Sigmoid colon (tissue), 7 donors: ENCODE results near the gene TOB1. TPM values are rescaled to one million over a fixed set of nuclear protein-coding genes. Genes with fewer than 3 reads are reported as not detected.

ENCODE experiments used
- DNase-seq: peaks from one replicate; pipeline ENCODE4 v3.0.0-alpha.2; 2019
- H3K27ac ChIP-seq, 4 donors: fragments of 200-600 bp; sonication (generic); one replicate each; pipeline ENCODE4 v1.5.1; 2016 to 2019; ENCODE audit warnings: mild to moderate bottlenecking in 1 of 4
- H3K27me3 ChIP-seq, 3 donors: fragments of 200-600 bp; sonication (generic); one replicate each; pipeline ENCODE4 v1.5.1; 2019; ENCODE audit warnings: mild to moderate bottlenecking in 1 of 3
- H3K36me3 ChIP-seq, 4 donors: fragments of 200-600 bp; sonication (generic); one replicate each; pipeline ENCODE4 v1.5.1; 2016 to 2019
- H3K4me1 ChIP-seq, 4 donors: fragments of 200-600 bp; sonication (generic); one replicate each; pipeline ENCODE4 v1.5.1; 2017 to 2019
- H3K4me3 ChIP-seq, 4 donors: fragments of 200-600 bp; sonication (generic); one replicate each; pipeline ENCODE4 v1.5.1; 2017 to 2019; ENCODE audit warnings: mild to moderate bottlenecking in 2 of 4, moderate library complexity in 1 of 4
- H3K9me3 ChIP-seq, 4 donors: fragments of 200-600 bp in 3 of 4; sonication (generic) in 3 of 4; one replicate each; pipeline versions ENCODE4 v1.5.1 to v1.6.1; 2013 to 2019
- CTCF ChIP-seq, 4 experiments: fragments of 450-650 bp in 3 of 4; fragments of 200-600 bp in 1 of 4; IDR thresholded peaks; one replicate each; pipeline ENCODE4 v1.5.1; 2016 to 2019; ENCODE audit warnings: antibody characterized with exemption in 4 of 4, mild to moderate bottlenecking in 3 of 4, moderate library complexity in 2 of 4
- EP300 ChIP-seq, 4 donors: sonication (generic); formaldehyde crosslinking; IDR thresholded peaks; one replicate each; pipeline ENCODE4 v1.6.1; 2017; ENCODE audit warnings: antibody characterized with exemption in 4 of 4
- POLR2A ChIP-seq, 2 donors: fragments of 450-650 bp; IDR thresholded peaks; one replicate each; pipeline ENCODE4 v1.6.1; 2016; ENCODE audit warnings: antibody characterized with exemption in 2 of 2, mild to moderate bottlenecking in 2 of 2, moderate library complexity in 2 of 2
- POLR2AphosphoS5 ChIP-seq, 4 donors: sonication (generic); formaldehyde crosslinking; IDR thresholded peaks; one replicate each; pipeline ENCODE4 v1.6.1; 2017; ENCODE audit warnings: antibody characterized with exemption in 4 of 4
- WGBS, 2 donors: extraction: QIAGEN DNeasy Blood & Tissue Kit; methylation state at CpG; one replicate each; pipeline ENCODE4 v1.1.7; 2013; 5-methylcytosine and 5-hydroxymethylcytosine counted together
- intact Hi-C: fragments of 100-400 bp; cut with DNase I; formaldehyde crosslinking; loops from one replicate; pipeline ENCODE4 v1.15.1; 2023
- polyA plus RNA-seq, 3 donors: library from polyadenylated mRNA; stranded (reverse); fragments of 200-250 nt; gene quantifications; one replicate each; pipeline ENCODE4 v1.2.3, GENCODE V29; 2013
- total RNA-seq, 4 donors: library from RNA; depleted of rRNA; stranded (reverse); fragments of >200 nt; gene quantifications; one replicate each; pipeline ENCODE4 v1.1.0, GENCODE V29; 2016
- donor health status: healthy with polysubstance abuse.
- donor health status: Bipolar disorder and iron deficiency.
- donor health status: healthy.

The TOB1 gene
- total and polyA plus RNA-seq, 7 donors = 16.2 to 57.1 (median 31.1) TPM

- Histone ChIP-seq H3K4me3 (peak overlapping the region in 3 of 4 donors; percentile 80 to 100 (median 98)), H3K9me3 (no peaks in the 10 kb centered on the region), H3K27me3 (no peaks in the 10 kb centered on the region), H3K36me3 (peaks cover 0 to under 1% (median 0%) of the 10 kb centered on the region in 4 donors), H3K27ac (peak overlapping the region; percentile 99 to 100 (median 99)), H3K4me1 (peaks cover 0 to 39% (median 24%) of the 10 kb centered on the region in 4 donors)
- intact Hi-C loops = no loop called here
- 15 to 48% methylated on average over 1 of the region's 1 CpG for WGBS, 2 donors
- DNase-seq = no peak
- TF ChIP-seq POLR2AphosphoS5 (IDR thresholded peaks at IDR 0.05) (no peak), CTCF (IDR thresholded peaks at IDR 0.05) (no peak)
Measured at GRCh38 chr17:50868602-50869001, 2.4 kb upstream of the TOB1 start.

- Histone ChIP-seq H3K36me3 (peaks cover 0 to 6% (median 1%) of the 10 kb centered on the region in 4 donors), H3K9me3 (no peaks in the 10 kb centered on the region), H3K27me3 (no peaks in the 10 kb centered on the region), H3K4me3 (peak overlapping the region; percentile 80 to 100 (median 92)), H3K4me1 (peaks cover 0 to 42% (median 29%) of the 10 kb centered on the region in 4 donors), H3K27ac (peak overlapping the region; percentile 99 to 100 (median 99))
- no peak for DNase-seq
- intact Hi-C loops = no loop called here
- no peak for TF ChIP-seq POLR2AphosphoS5 (IDR thresholded peaks at IDR 0.05)
- no peak for TF ChIP-seq EP300 (IDR thresholded peaks at IDR 0.05)
- TF ChIP-seq POLR2A (IDR thresholded peaks at IDR 0.05) = no peak
- TF ChIP-seq CTCF (IDR thresholded peaks at IDR 0.05) = no peak
- WGBS, 2 donors = 6 to 15% methylated on average over 1 of the region's 1 CpG
Measured at GRCh38 chr17:50868140-50868438, 1.9 kb upstream of the TOB1 start.

GRCh38 chr17:50867363-50868139 is 1.4 kb upstream of the TOB1 start:
- H3K27me3 ChIP-seq = no peaks in the 10 kb centered on the region
- intact Hi-C loops = loop anchor here (2.0 kb wide), 1 partner anchor 253 kb away; the partner anchor contains the start of gene SPAG9
- peaks cover 0 to 11% (median 2%) of the 10 kb centered on the region in 4 donors for H3K36me3 ChIP-seq
- peak; percentile 48 to 67 for TF ChIP-seq POLR2A (IDR thresholded peaks at IDR 0.05)
- TF ChIP-seq POLR2AphosphoS5 (IDR thresholded peaks at IDR 0.05) = peak; percentile 82 to 92 (median 90)
- no peak for TF ChIP-seq EP300 (IDR thresholded peaks at IDR 0.05)
- H3K9me3 ChIP-seq = no peaks in the 10 kb centered on the region
- WGBS, 2 donors = 0 to 1% methylated on average over 35 of the region's 35 CpGs
- peaks cover 0 to 42% (median 30%) of the 10 kb centered on the region in 4 donors for H3K4me1 ChIP-seq
- H3K27ac ChIP-seq = peak overlapping the region; percentile 99 to 100 (median 99)
- DNase-seq = peak; percentile 98
- peak overlapping the region; percentile 80 to 100 (median 92) for H3K4me3 ChIP-seq

- peak; percentile 86 for DNase-seq
Measured at GRCh38 chr17:50866950-50867362, 802 bp upstream of the TOB1 start.

More at GRCh38 chr17:50866950-50867362, 802 bp upstream of the TOB1 start:
- peak overlapping the region; percentile 80 to 100 (median 92) for H3K4me3 ChIP-seq
- H3K4me1 ChIP-seq = peaks cover 0 to 42% (median 32%) of the 10 kb centered on the region in 4 donors
- 0% methylated on average over 28 of the region's 28 CpGs for WGBS, 2 donors
- peaks cover 0 to 17% (median 2%) of the 10 kb centered on the region in 4 donors for H3K36me3 ChIP-seq
- H3K27me3 ChIP-seq = no peaks in the 10 kb centered on the region
- intact Hi-C loops = loop anchor here (1.0 to 2.0 kb wide), 2 partner anchors 64 to 254 kb away; partner anchors contain the start of gene SPAG9
- TF ChIP-seq EP300 (IDR thresholded peaks at IDR 0.05) (no peak), POLR2A (IDR thresholded peaks at IDR 0.05) (no peak), CTCF (IDR thresholded peaks at IDR 0.05) (no peak), POLR2AphosphoS5 (IDR thresholded peaks at IDR 0.05) (no peak)
- peak overlapping the region; percentile 99 to 100 (median 99) for H3K27ac ChIP-seq
- H3K9me3 ChIP-seq = no peaks in the 10 kb centered on the region
